Measurements from ENCODE around the gene ANKS6. TPM values are rescaled to one million over a fixed set of nuclear protein-coding genes. Genes with fewer than 3 reads are reported as not detected.

Gene ANKS6
- total RNA-seq, 1 donor from 2014 or later: 16.0 TPM

DNA sequence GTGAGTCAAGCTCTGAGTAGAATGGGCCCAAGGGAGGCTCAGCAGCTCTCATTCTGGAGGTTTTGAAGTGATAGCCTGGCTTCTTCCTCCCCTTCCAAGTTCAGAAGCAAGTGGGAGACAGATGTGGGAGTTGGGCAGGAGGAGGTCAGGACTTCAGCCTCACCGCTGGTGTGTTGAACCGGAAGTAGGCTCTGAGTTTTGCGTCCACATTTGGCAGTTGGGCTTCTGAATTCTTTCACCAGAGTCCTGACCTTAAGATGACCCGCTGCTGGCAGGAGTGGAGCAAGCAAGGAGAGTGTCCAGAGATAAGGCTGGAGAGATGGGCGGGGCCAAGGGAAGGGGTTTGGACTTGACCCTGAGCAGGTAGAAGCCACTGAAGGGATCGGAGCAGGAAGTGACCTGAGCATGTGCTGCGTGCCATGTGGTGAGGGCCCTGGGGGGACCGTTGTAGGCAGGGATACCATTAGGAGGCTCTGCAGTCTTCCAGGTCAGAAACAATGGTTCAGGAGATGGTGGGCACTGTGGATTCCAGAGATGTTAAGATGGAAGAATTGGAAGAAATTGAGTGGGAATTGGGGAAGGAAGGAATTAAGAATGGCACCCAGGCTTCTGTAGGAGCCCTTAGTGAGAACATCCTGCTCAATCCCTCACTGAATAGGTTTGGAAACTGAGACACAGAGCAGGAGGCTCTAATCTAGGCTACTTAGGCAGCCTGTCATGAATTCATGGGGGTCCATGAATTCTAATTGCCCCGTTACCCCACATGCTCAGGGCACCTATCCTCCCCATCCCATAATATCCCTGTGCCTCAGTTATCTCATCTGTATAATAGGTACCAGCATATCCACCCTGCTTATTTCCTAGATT is 37.0 kb upstream of the ANKS6 start:
- Histone ChIP-seq H2AFZ (replicated peaks) (no peak overlapping the region), H3K36me3 (no peaks in the 10 kb centered on the region), H4K20me1 (ENCODE audit: low read depth) (no peaks in the 10 kb centered on the region), H3F3A (ENCODE audit: low read depth) (no peaks in the 10 kb centered on the region), H3K9ac (no peak overlapping the region), H3K79me2 (ENCODE audit: low read depth) (no peaks in the 10 kb centered on the region), H3K27me3 (no peaks in the 10 kb centered on the region), H3K4me2 (no peak overlapping the region), H3K27ac (no peak overlapping the region), H3K4me1 (no peaks in the 10 kb centered on the region), H3K4me3 (no peak overlapping the region), H3K9me3 (ENCODE audit: low read depth) (no peaks in the 10 kb centered on the region)
- Mint-ChIP-seq H3K27me3 (ENCODE audit: insufficient read depth, low read depth) (no peaks in the 10 kb centered on the region), H3K9me3 (no peaks in the 10 kb centered on the region), H3K27ac (no peak overlapping the region), H3K36me3 (peaks cover 28% of the 10 kb centered on the region), H3K4me1 (peaks cover under 1% of the 10 kb centered on the region), H3K4me3 (no peak overlapping the region)
- no peak for TF ChIP-seq EZH2phosphoT487 (IDR thresholded peaks at IDR 0.05)
- no peak for TF ChIP-seq EZH2 (IDR thresholded peaks at IDR 0.05)
- TF ChIP-seq, protein P1, sequence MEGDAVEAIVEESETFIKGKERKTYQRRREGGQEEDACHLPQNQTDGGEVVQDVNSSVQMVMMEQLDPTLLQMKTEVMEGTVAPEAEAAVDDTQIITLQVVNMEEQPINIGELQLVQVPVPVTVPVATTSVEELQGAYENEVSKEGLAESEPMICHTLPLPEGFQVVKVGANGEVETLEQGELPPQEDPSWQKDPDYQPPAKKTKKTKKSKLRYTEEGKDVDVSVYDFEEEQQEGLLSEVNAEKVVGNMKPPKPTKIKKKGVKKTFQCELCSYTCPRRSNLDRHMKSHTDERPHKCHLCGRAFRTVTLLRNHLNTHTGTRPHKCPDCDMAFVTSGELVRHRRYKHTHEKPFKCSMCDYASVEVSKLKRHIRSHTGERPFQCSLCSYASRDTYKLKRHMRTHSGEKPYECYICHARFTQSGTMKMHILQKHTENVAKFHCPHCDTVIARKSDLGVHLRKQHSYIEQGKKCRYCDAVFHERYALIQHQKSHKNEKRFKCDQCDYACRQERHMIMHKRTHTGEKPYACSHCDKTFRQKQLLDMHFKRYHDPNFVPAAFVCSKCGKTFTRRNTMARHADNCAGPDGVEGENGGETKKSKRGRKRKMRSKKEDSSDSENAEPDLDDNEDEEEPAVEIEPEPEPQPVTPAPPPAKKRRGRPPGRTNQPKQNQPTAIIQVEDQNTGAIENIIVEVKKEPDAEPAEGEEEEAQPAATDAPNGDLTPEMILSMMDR (IDR thresholded peaks at IDR 0.05): no peak
- no peak for DNase-seq (ENCODE audit: low spot score)

DNA sequence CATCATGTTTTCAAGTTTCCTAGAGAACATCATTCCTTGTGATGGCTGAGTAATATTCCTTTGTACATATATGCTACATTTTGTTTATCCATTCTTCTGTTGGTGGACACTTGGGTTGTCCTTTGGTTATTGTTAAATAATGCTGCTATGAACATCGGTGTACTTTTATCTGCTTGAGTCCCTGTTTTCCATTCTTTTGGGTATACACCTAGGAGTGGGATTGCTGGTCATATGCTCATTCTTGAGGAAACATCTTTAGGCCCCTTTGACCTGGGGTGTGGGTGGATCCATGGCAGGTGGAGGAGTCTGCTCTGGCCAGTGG is 36.4 kb upstream of the ANKS6 start:
- no peak overlapping the region for H2AFZ ChIP-seq (replicated peaks)
- no peaks in the 10 kb centered on the region for H3K9me3 ChIP-seq (ENCODE audit: low read depth)
- no peak overlapping the region for H3K4me3 ChIP-seq
- no peaks in the 10 kb centered on the region for H4K20me1 ChIP-seq (ENCODE audit: low read depth)
- no peak overlapping the region for H3K27ac Mint-ChIP-seq
- no peaks in the 10 kb centered on the region for H3K27me3 Mint-ChIP-seq (ENCODE audit: insufficient read depth, low read depth)
- no peaks in the 10 kb centered on the region for H3K79me2 ChIP-seq (ENCODE audit: low read depth)
- no peak overlapping the region for H3K27ac ChIP-seq
- H3K4me2 ChIP-seq: no peak overlapping the region
- H3F3A ChIP-seq (ENCODE audit: low read depth): no peaks in the 10 kb centered on the region
- no peaks in the 10 kb centered on the region for H3K9me3 Mint-ChIP-seq
- H3K27me3 ChIP-seq: no peaks in the 10 kb centered on the region
- no peak overlapping the region for H3K9ac ChIP-seq
- H3K36me3 ChIP-seq: no peaks in the 10 kb centered on the region
- DNase-seq (ENCODE audit: low spot score): no peak
- TF ChIP-seq, protein P1 (IDR thresholded peaks at IDR 0.05): no peak
- TF ChIP-seq EZH2phosphoT487 (IDR thresholded peaks at IDR 0.05): no peak
- TF ChIP-seq EZH2 (IDR thresholded peaks at IDR 0.05): no peak
- H3K36me3 Mint-ChIP-seq: peaks cover 27% of the 10 kb centered on the region
- no peaks in the 10 kb centered on the region for H3K4me1 ChIP-seq
- peaks cover 2% of the 10 kb centered on the region for H3K4me1 Mint-ChIP-seq
- no peak overlapping the region for H3K4me3 Mint-ChIP-seq

DNA sequence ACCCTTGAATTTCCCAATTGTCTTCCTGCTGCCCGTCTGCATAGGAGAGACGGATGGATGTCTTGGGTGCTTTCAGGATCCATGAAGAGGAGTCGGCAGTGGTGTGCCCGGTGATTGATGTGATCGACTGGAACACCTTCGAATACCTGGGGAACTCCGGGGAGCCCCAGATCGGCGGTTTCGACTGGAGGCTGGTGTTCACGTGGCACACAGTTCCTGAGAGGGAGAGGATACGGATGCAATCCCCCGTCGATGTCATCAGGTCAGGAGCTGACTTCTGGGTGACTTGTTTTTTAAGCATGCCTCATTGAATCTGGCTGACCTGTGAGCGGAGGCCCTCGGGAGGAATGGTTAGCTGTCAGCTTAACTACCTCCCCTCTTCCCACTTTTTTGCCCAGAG is 35.3 kb upstream of the ANKS6 start:
- Mint-ChIP-seq H3K27me3 (ENCODE audit: insufficient read depth, low read depth) (no peaks in the 10 kb centered on the region), H3K9me3 (no peaks in the 10 kb centered on the region), H3K4me3 (no peak overlapping the region), H3K4me1 (peaks cover 2% of the 10 kb centered on the region), H3K36me3 (peaks cover 26% of the 10 kb centered on the region), H3K27ac (no peak overlapping the region)
- no peak for DNase-seq (ENCODE audit: low spot score)
- Histone ChIP-seq H3K27ac (no peak overlapping the region), H4K20me1 (ENCODE audit: low read depth) (no peaks in the 10 kb centered on the region), H2AFZ (replicated peaks) (no peak overlapping the region), H3K4me2 (no peak overlapping the region), H3K79me2 (ENCODE audit: low read depth) (no peaks in the 10 kb centered on the region), H3K9ac (no peak overlapping the region), H3K4me1 (no peaks in the 10 kb centered on the region), H3K27me3 (no peaks in the 10 kb centered on the region), H3K36me3 (no peaks in the 10 kb centered on the region), H3K9me3 (ENCODE audit: low read depth) (no peaks in the 10 kb centered on the region), H3K4me3 (no peak overlapping the region), H3F3A (ENCODE audit: low read depth) (no peaks in the 10 kb centered on the region)
- TF ChIP-seq, protein P1 (IDR thresholded peaks at IDR 0.05): no peak
- TF ChIP-seq EZH2 (IDR thresholded peaks at IDR 0.05) (no peak), EZH2phosphoT487 (IDR thresholded peaks at IDR 0.05) (no peak)
